Esophagus mucosa (tissue), 1 donor: ENCODE measurements around the gene ARHGAP40. TPM values are rescaled to one million over a fixed set of nuclear protein-coding genes. Genes with fewer than 3 reads are reported as not detected.

Experiments used
- ATAC-seq: fragments of 200-7000 bp; cut with Tn5 transposase; one replicate; pipeline ENCODE4 v1.9.1; 2020
- total RNA-seq: library from RNA; stranded (reverse); gene quantifications from one replicate; pipeline ENCODE4 v1.2.4, GENCODE V29; 2023
- donor health status: DM: yes; HTN: yes; CAD: no.

The ARHGAP40 gene
- total RNA-seq, 1 donor from 2014 or later: 10.3 TPM

GRCh38 chr20:38620441-38620840, 18.8 kb downstream of the ARHGAP40 start:
- no peak for ATAC-seq

GRCh38 chr20:38623061-38623460, 21.5 kb downstream of the ARHGAP40 start:
- ATAC-seq: no peak

GRCh38 chr20:38624084-38624483, 22.5 kb downstream of the ARHGAP40 start:
- ATAC-seq: no peak

- ATAC-seq: no peak
These were observed 24.3 kb downstream of the ARHGAP40 start for GRCh38 chr20:38625896-38626295.

- ATAC-seq: peak; percentile 21
These were observed 25.5 kb downstream of the ARHGAP40 start for GRCh38 chr20:38626921-38627659.

- peak; percentile 49 for ATAC-seq
These were observed 27.2 kb downstream of the ARHGAP40 start for GRCh38 chr20:38628580-38629470.

- ATAC-seq: no peak
These were observed 28.4 kb downstream of the ARHGAP40 start for GRCh38 chr20:38629979-38630378.

GRCh38 chr20:38630727-38631126, 29.1 kb downstream of the ARHGAP40 start:
- ATAC-seq: no peak

GRCh38 chr20:38631155-38632022, 29.8 kb downstream of the ARHGAP40 start:
- ATAC-seq: no peak

- ATAC-seq: peak; percentile 77
These were observed 32.0 kb downstream of the ARHGAP40 start for GRCh38 chr20:38633577-38634093.

GRCh38 chr20:38635721-38636288, 34.2 kb downstream of the ARHGAP40 start:
- ATAC-seq: peak; percentile 38

GRCh38 chr20:38640521-38640920, 38.9 kb downstream of the ARHGAP40 start:
- no peak for ATAC-seq

GRCh38 chr20:38642498-38642897, 40.9 kb downstream of the ARHGAP40 start:
- no peak for ATAC-seq

- ATAC-seq: no peak
These were observed 43.1 kb downstream of the ARHGAP40 start for GRCh38 chr20:38644588-38645260.

- no peak for ATAC-seq
These were observed 43.7 kb downstream of the ARHGAP40 start for GRCh38 chr20:38645351-38645750.

GRCh38 chr20:38645980-38646858, 44.6 kb downstream of the ARHGAP40 start:
- ATAC-seq: peak; percentile 81

- no peak for ATAC-seq
These were observed 47.8 kb downstream of the ARHGAP40 start for GRCh38 chr20:38649275-38649891.

GRCh38 chr20:38650010-38650409, 48.4 kb downstream of the ARHGAP40 start:
- ATAC-seq: no peak

- ATAC-seq: peak; percentile 44
These were observed 49.5 kb downstream of the ARHGAP40 start for GRCh38 chr20:38651154-38651553.

GRCh38 chr20:38651562-38651961, 50.0 kb downstream of the ARHGAP40 start:
- ATAC-seq: no peak
